Fibroblast of mammary gland (primary cell): Measurements from ENCODE around the gene TBX19.

Experiments used
- DNase-seq: peaks from one replicate; pipeline ENCODE4 v3.0.0-alpha.2; 2010; ENCODE audit warnings: low read depth
- H3K4me3 ChIP-seq: 2 replicates; pipeline ENCODE4 v1.5.1; 2011; ENCODE audit warnings: low read depth, mild to moderate bottlenecking, low read length, moderate library complexity; ENCODE audit not compliant: control insufficient read depth
- TF ChIP-seq, protein P1 (sequence below): conservative IDR thresholded peaks from 2 replicates; pipeline ENCODE4 v1.5.1; 2011; ENCODE audit warnings: low read depth, low read length, inconsistent platforms; ENCODE audit not compliant: control insufficient read depth, insufficient read depth

TBX19 gene

DNA sequence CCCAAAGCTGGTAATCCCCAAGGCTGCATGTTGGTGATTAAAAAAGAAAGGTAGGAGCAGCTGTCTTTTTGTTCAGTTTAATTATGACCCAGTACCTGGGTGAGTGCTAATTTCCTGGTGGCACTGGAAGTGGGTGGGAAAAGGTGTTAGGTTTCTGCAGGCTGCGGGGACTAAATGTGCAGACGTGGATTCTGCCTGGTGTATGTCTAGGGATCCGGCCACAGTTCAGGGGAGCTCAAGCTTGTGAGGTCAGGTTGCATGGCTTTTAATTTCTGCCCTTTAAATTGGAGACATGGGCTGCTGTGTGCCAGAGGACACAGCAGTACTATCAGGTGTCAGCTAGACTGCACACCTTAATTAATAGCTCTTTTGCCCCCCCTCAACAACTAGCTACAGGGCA, 20.3 kb upstream of the TBX19 start:
- H3K4me3 ChIP-seq, result no peak overlapping the region
- TF ChIP-seq, protein P1, sequence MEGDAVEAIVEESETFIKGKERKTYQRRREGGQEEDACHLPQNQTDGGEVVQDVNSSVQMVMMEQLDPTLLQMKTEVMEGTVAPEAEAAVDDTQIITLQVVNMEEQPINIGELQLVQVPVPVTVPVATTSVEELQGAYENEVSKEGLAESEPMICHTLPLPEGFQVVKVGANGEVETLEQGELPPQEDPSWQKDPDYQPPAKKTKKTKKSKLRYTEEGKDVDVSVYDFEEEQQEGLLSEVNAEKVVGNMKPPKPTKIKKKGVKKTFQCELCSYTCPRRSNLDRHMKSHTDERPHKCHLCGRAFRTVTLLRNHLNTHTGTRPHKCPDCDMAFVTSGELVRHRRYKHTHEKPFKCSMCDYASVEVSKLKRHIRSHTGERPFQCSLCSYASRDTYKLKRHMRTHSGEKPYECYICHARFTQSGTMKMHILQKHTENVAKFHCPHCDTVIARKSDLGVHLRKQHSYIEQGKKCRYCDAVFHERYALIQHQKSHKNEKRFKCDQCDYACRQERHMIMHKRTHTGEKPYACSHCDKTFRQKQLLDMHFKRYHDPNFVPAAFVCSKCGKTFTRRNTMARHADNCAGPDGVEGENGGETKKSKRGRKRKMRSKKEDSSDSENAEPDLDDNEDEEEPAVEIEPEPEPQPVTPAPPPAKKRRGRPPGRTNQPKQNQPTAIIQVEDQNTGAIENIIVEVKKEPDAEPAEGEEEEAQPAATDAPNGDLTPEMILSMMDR, result no peak
- no peak for DNase-seq

DNA sequence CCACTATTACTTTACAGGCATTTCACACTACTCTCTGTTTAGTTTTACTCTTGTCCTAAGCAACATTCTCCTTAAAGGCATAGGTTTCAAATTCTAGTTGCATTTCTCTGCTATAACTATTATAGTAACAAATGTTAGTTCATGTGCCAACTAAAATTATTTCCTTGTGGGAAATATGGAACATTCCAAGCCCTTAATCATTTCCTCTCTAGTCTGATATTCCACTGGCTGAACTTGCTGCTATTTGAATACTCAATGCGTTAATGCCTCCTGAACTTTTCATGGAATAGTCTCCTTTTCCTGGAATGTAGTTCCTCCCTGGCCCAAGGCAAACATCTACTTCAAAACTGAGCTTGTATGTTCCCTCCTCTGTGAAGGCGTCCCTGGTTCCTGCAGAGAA, 19.3 kb upstream of the TBX19 start:
- TF ChIP-seq, protein P1, result no peak
- no peak overlapping the region for H3K4me3 ChIP-seq
- DNase-seq, result peak; percentile 56

DNA sequence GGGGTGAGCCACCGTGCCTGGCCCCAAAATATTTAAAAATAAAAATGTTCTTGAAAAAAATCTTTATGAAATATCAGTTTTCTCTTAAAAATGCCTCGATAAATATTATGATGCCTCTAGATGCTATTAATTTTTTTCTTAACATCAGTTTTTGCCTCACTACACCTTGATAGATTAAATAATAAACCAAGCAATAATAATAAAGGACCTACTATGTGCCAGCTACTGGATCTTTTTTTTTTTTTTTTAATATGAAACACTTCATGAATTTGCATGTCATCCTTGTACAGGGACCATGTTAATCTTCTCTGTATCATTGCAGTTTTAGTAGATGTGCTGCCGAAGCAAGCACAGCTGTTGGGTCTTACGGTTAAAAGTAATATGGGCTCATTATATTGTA, 17.5 kb upstream of the TBX19 start:
- no peak overlapping the region for H3K4me3 ChIP-seq
- TF ChIP-seq, protein P1, result no peak
- no peak for DNase-seq

DNA sequence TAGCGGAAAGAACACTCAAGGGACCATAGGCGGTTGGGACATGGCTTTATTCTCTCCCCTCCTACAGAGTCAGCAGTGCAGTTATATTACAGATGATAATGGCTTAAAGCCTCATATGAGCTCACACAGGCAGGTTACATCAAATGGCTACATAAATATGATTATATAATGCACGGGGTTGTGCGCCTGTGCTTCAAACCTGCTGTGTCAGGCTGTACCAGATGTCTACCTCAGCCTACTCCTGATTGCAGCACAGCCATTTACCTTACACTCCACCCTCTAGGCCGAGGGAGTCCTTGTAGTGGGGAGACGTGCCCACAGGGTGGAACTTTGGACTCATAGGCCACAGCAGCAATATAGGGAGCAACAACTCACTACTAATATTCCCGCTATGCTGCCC, 16.4 kb upstream of the TBX19 start:
- H3K4me3 ChIP-seq, result no peak overlapping the region
- TF ChIP-seq, protein P1, result no peak
- DNase-seq, result no peak

DNA sequence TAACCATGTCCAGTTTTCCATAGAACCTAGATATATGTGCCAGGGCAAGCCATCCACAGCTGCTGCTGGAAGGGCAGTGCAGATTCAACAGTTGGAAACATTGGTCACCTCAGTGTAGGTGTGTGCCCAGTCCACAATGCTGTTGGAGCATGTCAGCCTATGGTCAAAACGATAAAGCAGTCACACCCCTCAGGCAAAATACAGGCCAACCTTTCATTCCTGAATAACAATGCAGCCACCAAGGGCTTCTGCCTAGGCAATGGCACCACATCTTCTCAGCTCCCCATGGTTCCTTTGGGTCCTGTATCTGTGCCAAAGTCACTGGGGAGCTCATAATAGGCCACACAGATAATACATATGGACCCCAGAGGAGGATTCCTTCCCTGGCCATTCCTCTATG, 15.1 kb upstream of the TBX19 start:
- no peak for DNase-seq
- H3K4me3 ChIP-seq, result no peak overlapping the region
- TF ChIP-seq, protein P1, result no peak

DNA sequence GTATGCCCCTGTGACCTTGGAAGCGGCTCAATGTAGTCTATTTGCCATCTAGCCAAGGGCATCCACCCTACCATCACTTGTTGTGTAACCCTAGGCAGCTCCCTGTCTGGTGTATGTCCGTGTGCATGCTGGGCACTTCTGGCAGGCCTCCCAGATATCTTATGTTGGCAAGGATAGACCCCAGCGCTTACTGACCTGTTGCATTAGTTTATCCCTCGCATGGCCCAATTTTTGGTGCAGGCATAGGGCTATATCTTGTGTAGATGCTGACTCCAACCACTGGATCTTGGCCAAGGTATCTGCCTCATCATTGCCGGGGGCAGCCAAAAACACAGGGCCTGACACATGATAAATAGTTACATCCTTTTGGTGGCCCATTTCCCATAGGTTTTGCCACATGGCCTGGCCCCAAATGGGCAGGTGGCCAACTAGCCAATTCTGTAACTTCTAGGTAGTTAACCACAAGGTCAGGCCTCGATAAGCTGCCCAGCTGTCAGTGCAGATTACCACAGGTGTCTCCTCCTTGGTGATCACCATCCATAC, 14.0 kb upstream of the TBX19 start:
- H3K4me3 ChIP-seq, result no peak overlapping the region
- DNase-seq, result peak; percentile 66
- TF ChIP-seq, protein P1, result no peak

DNA sequence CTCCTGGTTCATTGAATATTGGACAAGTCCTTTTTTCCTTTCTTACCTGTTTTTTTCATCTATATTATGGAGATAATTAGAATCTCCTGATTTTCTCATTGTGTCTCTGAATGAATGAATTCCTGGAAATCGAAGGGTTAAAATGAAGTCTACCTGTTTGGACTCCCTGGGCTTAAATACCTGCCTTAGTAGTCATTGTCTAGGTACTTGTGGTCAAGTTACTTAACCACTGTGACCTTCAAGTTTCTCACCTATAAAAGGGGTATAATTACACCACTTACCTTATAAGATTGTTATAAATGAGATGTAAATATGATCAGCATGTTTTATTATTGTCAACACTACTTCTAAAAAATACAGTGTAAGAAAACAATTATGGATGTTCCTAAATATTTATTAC, 9.0 kb upstream of the TBX19 start:
- no peak overlapping the region for H3K4me3 ChIP-seq
- DNase-seq, result no peak
- TF ChIP-seq, protein P1, result no peak
